Measurements from ENCODE around the gene KRT17. TPM values are rescaled to one million over a fixed set of nuclear protein-coding genes. Genes with fewer than 3 reads are reported as not detected.

KRT17 gene
- total RNA-seq, 1 experiment from 2014 or later, result 1.5 TPM

- no peak for DNase-seq
- H3K79me2 ChIP-seq (ENCODE audit: insufficient read depth, low read length), result no peaks in the 10 kb centered on the region
- H3K4ac ChIP-seq (ENCODE audit: low read depth, low read length), result no peak overlapping the region
- H2BK5ac ChIP-seq (ENCODE audit: insufficient read length, low read length), result no peak overlapping the region
- no peak overlapping the region for H4K8ac ChIP-seq (replicated peaks; ENCODE audit: insufficient read length, low read depth, low read length)
- no peaks in the 10 kb centered on the region for H3K27me3 ChIP-seq (ENCODE audit: insufficient read depth, low read length)
- no peak overlapping the region for H3T11ph ChIP-seq (ENCODE audit: low read length)
- Mint-ChIP-seq H3K4me3 (no peak overlapping the region), H3K27me3 (ENCODE audit: low read depth) (no peaks in the 10 kb centered on the region; the same call in 1 of the 2 replicates), H3K4me1 (peaks cover 9 to 15% of the 10 kb centered on the region in 2 experiments), H3K9me3 (no peaks in the 10 kb centered on the region), H3K36me3 (ENCODE audit: insufficient read depth in 1 of 3, low read depth in 3 of 3) (no peaks in the 10 kb centered on the region), H3K27ac (no peak overlapping the region)
- H3K27ac ChIP-seq (ENCODE audit: insufficient read length, low read depth, low read length), result no peak overlapping the region
- no peak overlapping the region for H2BK15ac ChIP-seq (ENCODE audit: low read depth, low read length)
- no CpG with 5 or more reads among the region's 9 CpGs for WGBS (ENCODE audit: extremely low coverage, insufficient read length, low lambda C conversion rate)
- H3K23ac ChIP-seq (ENCODE audit: insufficient read length, low read depth, low read length), result no peak overlapping the region
- H4K20me1 ChIP-seq (ENCODE audit: control insufficient read depth, insufficient read depth, insufficient read length), result no peaks in the 10 kb centered on the region
- no peak overlapping the region for H4K5ac ChIP-seq (ENCODE audit: insufficient read length, low read depth, low read length)
- no peak for TF ChIP-seq CTCF (conservative IDR thresholded peaks at IDR 0.05)
- H4K91ac ChIP-seq (ENCODE audit: insufficient read length, low read depth, low read length), result no peak overlapping the region
- H2AK5ac ChIP-seq (ENCODE audit: insufficient read length, low read length), result no peak overlapping the region
- H2BK12ac ChIP-seq (ENCODE audit: insufficient read length, low read depth, low read length), result no peak overlapping the region
- no peaks in the 10 kb centered on the region for H3K79me1 ChIP-seq (ENCODE audit: insufficient read depth, low read depth, low read length, poor library complexity, severe bottlenecking)
- H3K9ac ChIP-seq (ENCODE audit: extremely low read depth, insufficient read length, low read length), result no peak overlapping the region
- H3K9me3 ChIP-seq (ENCODE audit: control insufficient read depth, low read depth, low read length), result no peaks in the 10 kb centered on the region
- no peaks in the 10 kb centered on the region for H3K23me2 ChIP-seq (ENCODE audit: insufficient read length, low read depth, low read length, poor library complexity, severe bottlenecking)
- H2BK20ac ChIP-seq (ENCODE audit: low read depth, low read length, poor library complexity, severe bottlenecking), result no peak overlapping the region
- no peak overlapping the region for H2BK120ac ChIP-seq (ENCODE audit: low read depth, low read length, poor library complexity, severe bottlenecking)
- no peak overlapping the region for H2AFZ ChIP-seq (ENCODE audit: low read length)
- no peak overlapping the region for H3K14ac ChIP-seq (ENCODE audit: insufficient read depth, low read length)
- H3K18ac ChIP-seq (ENCODE audit: insufficient read length, low read depth, low read length), result no peak overlapping the region
- H3K56ac ChIP-seq (ENCODE audit: insufficient read length, low read depth, low read length), result no peak overlapping the region
- no peaks in the 10 kb centered on the region for H3K4me1 ChIP-seq (ENCODE audit: insufficient read depth, low read length)
- no peak overlapping the region for H3K4me2 ChIP-seq (ENCODE audit: insufficient read depth, insufficient read length, low read length)
Observed at GRCh38 chr17:41636652-41637051, 12.3 kb upstream of the KRT17 start.
